Fibroblast of skin of right quadriceps (primary cell): Measurements from ENCODE around the gene USH1G.
A peak's percentile ranks its signal among the peaks of the same experiment; 100 is the strongest.
"Not testable (repeated sequence)": the region's sequence is repeated elsewhere in the genome, so short reads cannot be mapped to it uniquely, and the experiment has no call there.

ENCODE experiments used
- DNase-seq: peaks from one replicate; pipeline ENCODE4 v3.0.0-alpha.2; 2013

USH1G gene

GRCh38 chr17:74873037-74873873 is 49.8 kb downstream of the USH1G start:
- peak; percentile 100 for DNase-seq

- DNase-seq, result no peak
Observed at GRCh38 chr17:74872313-74873036, 50.6 kb downstream of the USH1G start, which contains the start of gene FDXR. TSS of gene FDXR (minus strand) at chr17:74872994. CDS start at chr17:74872944, 50 bp downstream.

- no peak for DNase-seq
Observed at GRCh38 chr17:74871356-74872076, 51.5 kb downstream of the USH1G start.

GRCh38 chr17:74870512-74870911 is 52.5 kb downstream of the USH1G start:
- DNase-seq, result peak; percentile 78

GRCh38 chr17:74870028-74870427 is 53.0 kb downstream of the USH1G start:
- DNase-seq, result not testable (repeated sequence)

GRCh38 chr17:74868908-74869255 is 54.2 kb downstream of the USH1G start:
- DNase-seq, result no peak

GRCh38 chr17:74868251-74868907 is 54.7 kb downstream of the USH1G start:
- no peak for DNase-seq

- no peak for DNase-seq
Observed at GRCh38 chr17:74866198-74866835, 56.7 kb downstream of the USH1G start.
